ENCODE results near the gene TMC7. TPM values are rescaled to one million over a fixed set of nuclear protein-coding genes. Genes with fewer than 3 reads are reported as not detected.
A peak's percentile ranks its signal among the peaks of the same experiment; 100 is the strongest.

The TMC7 gene
- total RNA-seq, 4 donors from 2014 or later, result 0.11 to 0.94 (median 0.50) TPM; not detected in 1

DNA sequence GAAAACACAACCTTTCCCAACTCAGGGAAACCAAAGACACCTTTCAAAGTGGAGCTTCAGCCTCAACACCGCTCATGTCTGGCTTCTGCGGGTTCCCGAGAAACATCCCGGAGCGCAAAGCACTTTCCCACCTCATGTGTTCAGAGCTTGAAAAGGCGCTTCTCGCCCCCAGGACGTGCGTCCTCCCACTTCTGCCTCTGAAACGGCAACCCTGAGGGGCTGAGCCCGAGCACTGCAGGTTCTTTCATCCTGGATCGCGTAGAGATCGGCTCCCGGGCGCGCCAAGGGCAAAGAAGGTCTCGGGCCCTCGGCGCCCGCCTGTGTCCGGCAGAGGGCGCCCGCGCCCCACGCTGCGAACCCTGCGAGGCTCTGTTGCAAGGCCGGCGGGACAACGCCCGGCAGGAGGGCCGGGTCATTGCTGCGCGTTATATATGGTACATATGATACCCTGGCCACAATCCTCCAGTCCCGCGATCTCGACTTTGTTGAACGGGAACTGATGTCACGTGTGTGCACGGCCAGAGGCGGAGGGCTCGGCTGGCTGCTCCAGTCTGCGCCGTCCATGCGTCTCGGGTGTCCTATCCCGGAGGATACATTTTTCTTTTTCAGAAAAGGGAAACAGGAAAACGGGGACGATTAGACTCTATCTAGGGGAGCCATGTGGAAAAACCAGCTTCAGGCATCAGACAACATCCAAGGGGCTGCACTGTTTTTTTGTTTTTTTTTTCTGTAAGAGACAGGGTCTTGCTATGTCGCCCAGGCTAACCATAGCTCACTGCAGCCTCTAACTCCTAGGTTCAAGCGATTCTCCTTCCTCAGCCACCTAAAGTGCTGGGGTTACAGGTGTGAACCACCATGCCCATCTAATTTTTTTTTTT, 102.8 kb downstream of the TMC7 start:
- intact Hi-C loops (cut with DNase I), result loop anchor here (5.0 to 10.0 kb wide), 4 partner anchors 81 to 418 kb away; partner anchors contain the start of gene SYT17
- Histone ChIP-seq H3K27ac (no peak overlapping the region), H3K9me3 (no peaks in the 10 kb centered on the region), H3K4me1 (peaks cover 6 to 9% of the 10 kb centered on the region in 2 donors), H3K36me3 (peaks cover 0 to 6% of the 10 kb centered on the region in 2 donors), H3K4me3 (replicated peaks in 1 of 3) (peak overlapping the region in 2 of 3 donors; percentile 26 to 27), H3K27me3 (no peaks in the 10 kb centered on the region)
- TF ChIP-seq, protein P1, sequence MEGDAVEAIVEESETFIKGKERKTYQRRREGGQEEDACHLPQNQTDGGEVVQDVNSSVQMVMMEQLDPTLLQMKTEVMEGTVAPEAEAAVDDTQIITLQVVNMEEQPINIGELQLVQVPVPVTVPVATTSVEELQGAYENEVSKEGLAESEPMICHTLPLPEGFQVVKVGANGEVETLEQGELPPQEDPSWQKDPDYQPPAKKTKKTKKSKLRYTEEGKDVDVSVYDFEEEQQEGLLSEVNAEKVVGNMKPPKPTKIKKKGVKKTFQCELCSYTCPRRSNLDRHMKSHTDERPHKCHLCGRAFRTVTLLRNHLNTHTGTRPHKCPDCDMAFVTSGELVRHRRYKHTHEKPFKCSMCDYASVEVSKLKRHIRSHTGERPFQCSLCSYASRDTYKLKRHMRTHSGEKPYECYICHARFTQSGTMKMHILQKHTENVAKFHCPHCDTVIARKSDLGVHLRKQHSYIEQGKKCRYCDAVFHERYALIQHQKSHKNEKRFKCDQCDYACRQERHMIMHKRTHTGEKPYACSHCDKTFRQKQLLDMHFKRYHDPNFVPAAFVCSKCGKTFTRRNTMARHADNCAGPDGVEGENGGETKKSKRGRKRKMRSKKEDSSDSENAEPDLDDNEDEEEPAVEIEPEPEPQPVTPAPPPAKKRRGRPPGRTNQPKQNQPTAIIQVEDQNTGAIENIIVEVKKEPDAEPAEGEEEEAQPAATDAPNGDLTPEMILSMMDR (IDR thresholded peaks at IDR 0.05), result peak; percentile 75 to 98 (median 96)
- TF ChIP-seq POLR2A (IDR thresholded peaks at IDR 0.05), result no peak
- 15 to 35% methylated on average over 17 to 29 of the region's 52 CpGs for WGBS, 2 donors
- peak; percentile 72 to 80 for DNase-seq

DNA sequence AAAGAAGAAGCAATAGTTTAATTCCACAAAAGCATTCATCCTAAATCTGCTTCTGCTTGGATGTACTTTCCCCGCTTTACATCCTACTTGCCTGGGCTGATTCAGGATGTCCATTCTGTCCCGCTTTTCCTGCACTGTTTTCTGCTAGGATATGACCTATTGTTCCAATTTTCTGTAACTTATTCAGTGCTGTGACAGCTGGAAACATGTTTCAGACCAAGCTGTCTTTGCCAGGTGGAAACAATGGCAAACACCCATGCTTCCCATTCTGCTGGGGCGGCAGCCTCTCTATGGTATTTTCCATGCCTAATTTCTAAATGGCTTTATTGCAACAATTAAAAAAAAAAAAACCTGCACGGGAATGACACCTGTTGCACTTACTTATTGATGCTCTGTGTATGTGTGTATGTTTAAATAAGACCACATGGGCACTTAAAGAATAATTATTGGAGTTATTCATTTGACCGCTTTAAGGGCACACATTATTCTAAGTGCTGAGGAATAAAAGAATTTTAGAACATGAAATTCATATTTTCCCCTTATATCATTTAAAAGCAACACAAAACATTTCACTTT, 104.7 kb downstream of the TMC7 start:
- Histone ChIP-seq H3K27me3 (no peaks in the 10 kb centered on the region), H3K9me3 (no peaks in the 10 kb centered on the region), H3K4me3 (replicated peaks in 1 of 3) (no peak overlapping the region), H3K27ac (no peak overlapping the region), H3K4me1 (peaks cover 6 to 9% of the 10 kb centered on the region in 2 donors), H3K36me3 (no peaks in the 10 kb centered on the region)
- 81 to 85% methylated on average over 5 of the region's 5 CpGs for WGBS, 2 donors
- TF ChIP-seq, protein P1 (IDR thresholded peaks at IDR 0.05), result no peak
- DNase-seq, result no peak
- intact Hi-C loops (cut with DNase I), result loop anchor here (5.0 to 10.0 kb wide), 4 partner anchors 79 to 416 kb away; partner anchors contain the start of gene SYT17

DNA sequence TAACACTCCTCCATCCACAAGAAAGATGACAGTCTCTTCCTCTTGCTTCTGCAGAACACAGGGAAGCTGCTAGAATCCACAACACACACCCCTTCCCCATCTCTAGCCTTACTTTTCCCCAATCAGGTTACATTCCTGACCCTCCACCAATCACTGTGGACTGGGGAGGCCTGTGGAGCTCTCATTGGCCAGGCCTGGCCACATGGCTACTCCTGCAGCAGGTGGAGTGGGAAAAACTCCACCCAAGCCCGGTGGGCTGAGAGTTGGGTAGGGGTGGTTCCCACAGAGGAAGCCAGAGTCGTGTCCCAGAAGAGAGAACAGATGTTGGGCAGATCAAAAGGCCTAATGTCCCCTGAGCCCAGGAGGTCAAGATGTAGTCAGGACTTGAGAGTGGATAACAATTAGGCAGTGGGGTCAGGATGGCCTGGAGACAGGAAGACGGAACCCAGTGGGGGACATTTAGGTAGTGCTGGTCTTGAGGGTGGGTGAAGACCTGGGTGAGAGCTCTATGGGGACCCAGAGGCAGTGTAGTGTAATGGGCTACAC, 105.7 kb downstream of the TMC7 start:
- no peak overlapping the region for H3K27ac ChIP-seq
- no peak overlapping the region for H3K4me3 ChIP-seq (replicated peaks in 1 of 3)
- WGBS, 2 donors, result 78 to 83% methylated on average over 3 of the region's 3 CpGs
- no peak for DNase-seq
- TF ChIP-seq, protein P1 (IDR thresholded peaks at IDR 0.05), result no peak
- TF ChIP-seq POLR2A (IDR thresholded peaks at IDR 0.05), result no peak
- no peaks in the 10 kb centered on the region for H3K36me3 ChIP-seq
- intact Hi-C loops (cut with DNase I), result loop anchor here (5.0 to 10.0 kb wide), 4 partner anchors 78 to 415 kb away; partner anchors contain the start of gene SYT17
- H3K9me3 ChIP-seq, result no peaks in the 10 kb centered on the region
- H3K4me1 ChIP-seq, result peaks cover 6 to 9% of the 10 kb centered on the region in 2 donors
- H3K27me3 ChIP-seq, result no peaks in the 10 kb centered on the region

DNA sequence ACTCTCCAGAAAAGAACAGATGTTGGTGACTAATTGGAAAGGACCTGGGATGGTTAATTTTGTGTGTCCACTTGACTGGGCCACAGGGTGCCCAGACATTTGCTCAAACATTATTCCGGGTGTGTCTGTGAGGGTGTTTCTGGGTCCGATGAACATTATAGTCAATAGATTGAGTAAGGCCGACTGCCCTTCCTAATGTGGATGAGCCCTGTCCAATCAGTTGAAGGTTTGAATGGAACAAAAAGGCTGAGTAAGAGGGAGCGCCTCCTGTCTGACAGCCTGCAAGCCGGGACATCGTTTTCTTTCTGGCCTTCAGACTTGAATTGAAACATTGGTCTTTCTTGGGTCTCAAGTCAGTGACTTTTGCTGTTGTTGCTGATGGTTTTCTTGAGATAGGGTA, 107.2 kb downstream of the TMC7 start:
- intact Hi-C loops (cut with DNase I), result no loop called here
- 96 to 99% methylated on average over 6 of the region's 6 CpGs for WGBS, 2 donors
- no peak overlapping the region for H3K4me3 ChIP-seq (replicated peaks in 1 of 3)
- no peak for DNase-seq
- H3K27ac ChIP-seq, result no peak overlapping the region
- no peak for TF ChIP-seq POLR2A (IDR thresholded peaks at IDR 0.05)
- TF ChIP-seq, protein P1 (IDR thresholded peaks at IDR 0.05), result no peak
- H3K27me3 ChIP-seq, result no peaks in the 10 kb centered on the region
- peaks cover 6 to 8% of the 10 kb centered on the region in 2 donors for H3K4me1 ChIP-seq
- H3K36me3 ChIP-seq, result no peaks in the 10 kb centered on the region
- no peaks in the 10 kb centered on the region for H3K9me3 ChIP-seq
